Measurements from ENCODE around the gene TCEA3. TPM values are rescaled to one million over a fixed set of nuclear protein-coding genes. Genes with fewer than 3 reads are reported as not detected.
A peak's percentile ranks its signal among the peaks of the same experiment; 100 is the strongest.

Gene TCEA3
- polyA plus RNA-seq, 3 donors, result 0.26 to 0.52 TPM; not detected in 1

DNA sequence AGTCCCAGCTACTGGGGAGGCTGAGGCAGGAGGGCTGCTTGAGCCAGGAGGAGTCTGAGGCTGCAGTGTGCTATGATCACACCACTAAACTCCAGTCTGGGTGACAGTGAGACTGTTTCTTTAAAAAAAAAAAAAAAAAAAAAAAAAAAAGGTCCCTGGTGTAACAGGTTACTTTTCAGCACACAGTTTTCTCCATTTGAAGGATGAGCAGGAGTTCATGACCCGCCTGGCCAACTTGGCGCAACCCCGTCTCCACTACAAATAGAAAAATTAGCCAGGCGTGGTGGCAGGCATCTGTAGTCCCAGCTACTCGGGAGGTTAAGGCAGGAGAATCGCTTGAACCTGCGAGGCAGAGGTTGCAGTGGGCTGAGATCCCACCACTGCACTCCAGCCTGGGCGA is 92.8 kb downstream of the TCEA3 start:
- WGBS (ENCODE audit: insufficient coverage), result 97% methylated on average over 6 of the region's 8 CpGs
- intact Hi-C loops (cut with micrococcal nuclease), result no loop called here
- H3K79me2 ChIP-seq (ENCODE audit: insufficient read depth, low read length), result peaks cover 73% of the 10 kb centered on the region
- Mint-ChIP-seq H3K27me3 (ENCODE audit: low read depth in 3 of 3) (peaks cover 0 to 2% (median 0%) of the 10 kb centered on the region in 3 donors), H3K27ac (peak overlapping the region in 1 of 7 donors; percentile 30), H3K9me3 (no peaks in the 10 kb centered on the region), H3K4me1 (peaks cover 2% of the 10 kb centered on the region), H3K4me3 (no peak overlapping the region), H3K36me3 (peaks cover 61 to 95% of the 10 kb centered on the region in 2 donors)
- TF ChIP-seq, protein P1, sequence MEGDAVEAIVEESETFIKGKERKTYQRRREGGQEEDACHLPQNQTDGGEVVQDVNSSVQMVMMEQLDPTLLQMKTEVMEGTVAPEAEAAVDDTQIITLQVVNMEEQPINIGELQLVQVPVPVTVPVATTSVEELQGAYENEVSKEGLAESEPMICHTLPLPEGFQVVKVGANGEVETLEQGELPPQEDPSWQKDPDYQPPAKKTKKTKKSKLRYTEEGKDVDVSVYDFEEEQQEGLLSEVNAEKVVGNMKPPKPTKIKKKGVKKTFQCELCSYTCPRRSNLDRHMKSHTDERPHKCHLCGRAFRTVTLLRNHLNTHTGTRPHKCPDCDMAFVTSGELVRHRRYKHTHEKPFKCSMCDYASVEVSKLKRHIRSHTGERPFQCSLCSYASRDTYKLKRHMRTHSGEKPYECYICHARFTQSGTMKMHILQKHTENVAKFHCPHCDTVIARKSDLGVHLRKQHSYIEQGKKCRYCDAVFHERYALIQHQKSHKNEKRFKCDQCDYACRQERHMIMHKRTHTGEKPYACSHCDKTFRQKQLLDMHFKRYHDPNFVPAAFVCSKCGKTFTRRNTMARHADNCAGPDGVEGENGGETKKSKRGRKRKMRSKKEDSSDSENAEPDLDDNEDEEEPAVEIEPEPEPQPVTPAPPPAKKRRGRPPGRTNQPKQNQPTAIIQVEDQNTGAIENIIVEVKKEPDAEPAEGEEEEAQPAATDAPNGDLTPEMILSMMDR (IDR thresholded peaks at IDR 0.05), result no peak
- H3K27ac ChIP-seq (ENCODE audit: low read depth in 1 of 2, low read length in 2 of 2), result no peak overlapping the region
- no peak overlapping the region for H3K4me3 ChIP-seq (replicated peaks in 1 of 3; ENCODE audit: low read depth in 2 of 3, low read length in 3 of 3)
- peaks cover 63% of the 10 kb centered on the region for H4K20me1 ChIP-seq (ENCODE audit: insufficient read depth, low read length)
- no peaks in the 10 kb centered on the region for H3K27me3 ChIP-seq (ENCODE audit: control insufficient read depth in 2 of 2, insufficient read depth in 2 of 2, low read length in 2 of 2)
- peaks cover 69 to 91% of the 10 kb centered on the region in 2 donors for H3K36me3 ChIP-seq (replicated peaks in 1 of 2; ENCODE audit: control insufficient read depth in 1 of 2, insufficient read depth in 2 of 2, low read length in 2 of 2)
- no peak overlapping the region for H2AFZ ChIP-seq (ENCODE audit: insufficient read depth, low read depth, low read length, poor library complexity, severe bottlenecking)
- H3K4me1 ChIP-seq (ENCODE audit: control insufficient read depth in 1 of 2, insufficient read depth in 2 of 2, low read length in 2 of 2), result no peaks in the 10 kb centered on the region
- H3K9ac ChIP-seq (ENCODE audit: insufficient read depth, low read length, poor library complexity, severe bottlenecking), result no peak overlapping the region
- no peak for DNase-seq
- no peak overlapping the region for H3K4me2 ChIP-seq (replicated peaks; ENCODE audit: extremely low read depth, low read length, poor library complexity, severe bottlenecking)
- H3K9me3 ChIP-seq (replicated peaks in 1 of 2; ENCODE audit: control insufficient read depth in 1 of 2, insufficient read depth in 1 of 2, low read length in 2 of 2), result no peaks in the 10 kb centered on the region

Other genes with a start within 250 kb of the TCEA3 start
- gene HTR1D, start 207.2 kb downstream of the TCEA3 start, polyA plus RNA-seq, result not detected
- 100 to 1,000 TPM in 1 of 3 donors, 10 to 100 TPM in 2; 58.5 to 112 (median 82.9) TPM for gene HNRNPR, start 80.5 kb downstream of the TCEA3 start, polyA plus RNA-seq
- gene ZNF436, start 54.9 kb downstream of the TCEA3 start, polyA plus RNA-seq, result 1 to 10 TPM; 1.4 to 2.4 (median 2.0) TPM
- gene ASAP3, start 59.4 kb upstream of the TCEA3 start, polyA plus RNA-seq, result 1 to 10 TPM in 1 of 3 donors, under 1 TPM in 1, not detected in 1; 0.27 to 1.1 TPM
- gene E2F2, start 106.5 kb upstream of the TCEA3 start, polyA plus RNA-seq, result 1 to 10 TPM in 2 of 3 donors, under 1 TPM in 1; 0.24 to 4.7 (median 1.8) TPM
- gene ID3, start 134.8 kb upstream of the TCEA3 start, polyA plus RNA-seq, result 10 to 100 TPM in 1 of 3 donors, 1 to 10 TPM in 2; 1.1 to 31.1 (median 2.5) TPM

All from CD14-positive monocyte (primary cell).